Common myeloid progenitor, CD34-positive (primary cell): ENCODE results near the gene DACT3.

ENCODE experiments used
- CTCF ChIA-PET: fragments of 350-600 bp; sonication (Branson Sonifier 250); formaldehyde crosslinking; loops from one replicate; lab custom pipeline; 2021; ENCODE audit warnings: antibody characterized with exemption; lab: Charles Lee
- POLR2A ChIA-PET: fragments of 350-600 bp; sonication (Branson Sonifier 250); formaldehyde crosslinking; loops from one replicate; lab custom pipeline; 2021; ENCODE audit warnings: antibody characterized with exemption; lab: Charles Lee
- DNase-seq, 3 donors: peaks; one replicate each; pipeline versions ENCODE4 v3.0.0 to v3.0.0-alpha.2; 2013
- H3K27ac ChIP-seq, 2 experiments: 1 replicate in 1 of 2; 2 replicates in 1 of 2; pipeline ENCODE4 v1.7.0; 2013; ENCODE audit warnings: inconsistent platforms in 2 of 2, low read length in 2 of 2, mild to moderate bottlenecking in 2 of 2, low read depth in 1 of 2, moderate library complexity in 1 of 2; ENCODE audit not compliant: severe bottlenecking in 2 of 2, insufficient read depth in 1 of 2, poor library complexity in 1 of 2
- H3K27me3 ChIP-seq, 5 experiments: replicated peaks in 2 of 5; 1 replicate in 3 of 5; 2 replicates in 2 of 5; pipeline versions ENCODE4 v1.6.1 to v1.7.0; 2013; ENCODE audit warnings: low read length in 4 of 5, mild to moderate bottlenecking in 2 of 5, moderate library complexity in 2 of 5, inconsistent platforms in 1 of 5; ENCODE audit not compliant: insufficient read depth in 5 of 5, control insufficient read depth in 4 of 5
- H3K36me3 ChIP-seq, 4 experiments: 1 replicate in 2 of 4; 2 replicates in 2 of 4; pipeline versions ENCODE4 v1.6.1 to v1.7.0; 2013; ENCODE audit warnings: low read length in 3 of 4, control low read depth in 1 of 4, mild to moderate bottlenecking in 1 of 4; ENCODE audit not compliant: control insufficient read depth in 4 of 4, insufficient read depth in 4 of 4
- H3K4me1 ChIP-seq, 4 experiments: 1 replicate in 3 of 4; 2 replicates in 1 of 4; pipeline versions ENCODE4 v1.6.1 to v1.7.1; 2013; ENCODE audit warnings: low read length in 3 of 4, mild to moderate bottlenecking in 3 of 4, control low read depth in 1 of 4, inconsistent platforms in 1 of 4, moderate library complexity in 1 of 4; ENCODE audit not compliant: control insufficient read depth in 4 of 4, insufficient read depth in 4 of 4; ENCODE audit errors: control extremely low read depth in 1 of 4
- H3K4me3 ChIP-seq, 7 experiments: 1 replicate in 4 of 7; 2 replicates in 3 of 7; pipeline versions ENCODE4 v1.5.1 to v1.7.0; 2013; ENCODE audit warnings: mild to moderate bottlenecking in 7 of 7, low read length in 6 of 7, moderate library complexity in 6 of 7, inconsistent platforms in 2 of 7, low read depth in 2 of 7, control low read depth in 1 of 7; ENCODE audit not compliant: insufficient read depth in 4 of 7, control insufficient read depth in 1 of 7; ENCODE audit errors: extremely low read depth in 1 of 7
- H3K9me3 ChIP-seq, 5 experiments: 1 replicate in 4 of 5; 2 replicates in 1 of 5; pipeline versions ENCODE4 v1.6.1 to v1.7.1; 2013; ENCODE audit warnings: low read length in 4 of 5, mild to moderate bottlenecking in 2 of 5, inconsistent platforms in 1 of 5, low read depth in 1 of 5, moderate library complexity in 1 of 5; ENCODE audit not compliant: control insufficient read depth in 4 of 5, insufficient read depth in 2 of 5; ENCODE audit errors: control extremely low read depth in 1 of 5
- WGBS: methylation state at CpG from one replicate; pipeline ENCODE4 v1.1.5; 2013; ENCODE audit not compliant: insufficient coverage; 5-methylcytosine and 5-hydroxymethylcytosine counted together

The DACT3 gene

GRCh38 chr19:46610413-46610775 is 50.6 kb downstream of the DACT3 start:
- ChIA-PET POLR2A (interaction anchor here (1.0 to 1.8 kb wide), 3 partner anchors 8 to 24 kb away, joined by 3 to 9 read pairs (median 3); no protein-coding TSS in a partner anchor), CTCF (interaction anchor here (1.1 to 13.9 kb wide), 6 partner anchors 8 to 94 kb away, joined by 3 to 172 read pairs (median 10); partner anchors contain the start of genes CALM3, DACT3 and PTGIR)
- WGBS, result no CpG with 5 or more reads among the region's 5 CpGs
- Histone ChIP-seq H3K9me3 (no peaks in the 10 kb centered on the region), H3K27ac (no peak overlapping the region), H3K36me3 (peaks cover 18 to 55% (median 51%) of the 10 kb centered on the region in 4 experiments), H3K4me3 (no peak overlapping the region), H3K4me1 (peaks cover 0 to 29% (median 24%) of the 10 kb centered on the region in 4 experiments), H3K27me3 (no peaks in the 10 kb centered on the region)
- no peak for DNase-seq

DNA sequence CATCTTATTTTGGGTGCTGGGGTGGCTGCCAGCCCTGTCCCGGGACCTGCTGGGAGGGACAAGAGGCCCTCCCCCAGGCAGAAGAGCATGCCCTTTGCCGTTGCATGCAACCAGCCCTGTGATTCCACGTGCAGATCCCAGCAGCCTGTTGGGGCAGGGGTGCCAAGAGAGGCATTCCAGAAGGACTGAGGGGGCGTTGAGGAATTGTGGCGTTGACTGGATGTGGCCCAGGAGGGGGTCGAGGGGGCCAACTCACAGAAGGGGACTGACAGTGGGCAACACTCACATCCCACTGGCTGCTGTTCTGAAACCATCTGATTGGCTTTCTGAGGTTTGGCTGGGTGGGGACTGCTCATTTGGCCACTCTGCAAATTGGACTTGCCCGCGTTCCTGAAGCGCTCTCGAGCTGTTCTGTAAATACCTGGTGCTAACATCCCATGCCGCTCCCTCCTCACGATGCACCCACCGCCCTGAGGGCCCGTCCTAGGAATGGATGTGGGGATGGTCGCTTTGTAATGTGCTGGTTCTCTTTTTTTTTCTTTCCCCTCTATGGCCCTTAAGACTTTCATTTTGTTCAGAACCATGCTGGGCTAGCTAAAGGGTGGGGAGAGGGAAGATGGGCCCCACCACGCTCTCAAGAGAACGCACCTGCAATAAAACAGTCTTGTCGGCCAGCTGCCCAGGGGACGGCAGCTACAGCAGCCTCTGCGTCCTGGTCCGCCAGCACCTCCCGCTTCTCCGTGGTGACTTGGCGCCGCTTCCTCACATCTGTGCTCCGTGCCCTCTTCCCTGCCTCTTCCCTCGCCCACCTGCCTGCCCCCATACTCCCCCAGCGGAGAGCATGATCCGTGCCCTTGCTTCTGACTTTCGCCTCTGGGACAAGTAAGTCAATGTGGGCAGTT is 51.2 kb downstream of the DACT3 start:
- WGBS, result 98% methylated on average over 25 of the region's 30 CpGs

GRCh38 chr19:46608581-46609345 is 52.2 kb downstream of the DACT3 start:
- peaks cover 0 to 31% (median 28%) of the 10 kb centered on the region in 4 experiments for H3K4me1 ChIP-seq
- H3K36me3 ChIP-seq, result peaks cover 18 to 60% (median 53%) of the 10 kb centered on the region in 4 experiments
- POLR2A ChIA-PET, result no interaction called here
- H3K27me3 ChIP-seq, result no peaks in the 10 kb centered on the region
- 96% methylated on average over 25 of the region's 27 CpGs for WGBS
- CTCF ChIA-PET, result interaction anchor here (1.1 to 9.6 kb wide), 2 partner anchors 8 to 55 kb away, joined by 3 to 121 read pairs; partner anchors contain the start of gene DACT3
- H3K9me3 ChIP-seq, result no peaks in the 10 kb centered on the region
- H3K27ac ChIP-seq, result no peak overlapping the region
- no peak for DNase-seq
- no peak overlapping the region for H3K4me3 ChIP-seq

More for the DNA sequence above, 51.2 kb downstream of the DACT3 start:
- Histone ChIP-seq H3K36me3 (peaks cover 18 to 60% (median 53%) of the 10 kb centered on the region in 4 experiments), H3K9me3 (no peaks in the 10 kb centered on the region), H3K27ac (no peak overlapping the region), H3K4me1 (peaks cover 0 to 29% (median 23%) of the 10 kb centered on the region in 4 experiments), H3K4me3 (no peak overlapping the region), H3K27me3 (no peaks in the 10 kb centered on the region)
- CTCF ChIA-PET, result interaction anchor here (1.1 to 13.9 kb wide), 5 partner anchors 7 to 94 kb away, joined by 3 to 172 read pairs (median 7); partner anchors contain the start of genes DACT3 and PTGIR
- POLR2A ChIA-PET, result interaction anchor here (1.0 kb wide), 1 partner anchor 25 kb away, joined by 3 read pairs; no protein-coding TSS in a partner anchor
- DNase-seq, result no peak

GRCh38 chr19:46608178-46608577 is 52.8 kb downstream of the DACT3 start:
- Histone ChIP-seq H3K4me1 (peaks cover 0 to 37% (median 34%) of the 10 kb centered on the region in 4 experiments), H3K27ac (no peak overlapping the region), H3K4me3 (no peak overlapping the region), H3K36me3 (peaks cover 18 to 60% (median 53%) of the 10 kb centered on the region in 4 experiments), H3K27me3 (no peaks in the 10 kb centered on the region), H3K9me3 (no peaks in the 10 kb centered on the region)
- CTCF ChIA-PET, result interaction anchor here (1.1 to 9.6 kb wide), 2 partner anchors 9 to 55 kb away, joined by 3 to 121 read pairs; partner anchors contain the start of gene DACT3
- WGBS, result 99% methylated on average over 6 of the region's 9 CpGs
- DNase-seq, result no peak
- POLR2A ChIA-PET, result no interaction called here

DNA sequence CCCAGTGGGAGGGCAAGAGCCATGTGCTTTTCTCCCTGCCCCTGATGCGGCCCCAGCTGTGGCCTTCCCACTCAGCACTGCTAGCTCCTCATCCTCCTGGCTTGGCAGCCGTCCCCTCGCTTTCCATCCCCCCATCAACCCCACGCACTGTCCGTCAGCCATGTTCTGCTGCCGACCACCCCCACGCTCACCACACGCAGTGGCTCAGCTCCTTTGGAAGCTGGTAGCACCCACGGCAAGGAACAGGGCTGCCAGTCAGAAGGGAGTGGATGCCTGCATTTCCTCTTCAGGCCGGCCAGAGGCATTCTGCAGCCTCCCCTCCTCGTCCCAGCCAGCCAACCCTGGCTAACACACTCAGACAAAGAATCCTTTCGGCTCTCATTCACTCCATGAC is 53.5 kb downstream of the DACT3 start:
- no peaks in the 10 kb centered on the region for H3K27me3 ChIP-seq
- POLR2A ChIA-PET, result no interaction called here
- peaks cover 0 to 41% (median 37%) of the 10 kb centered on the region in 4 experiments for H3K4me1 ChIP-seq
- DNase-seq, result no peak
- no peaks in the 10 kb centered on the region for H3K9me3 ChIP-seq
- peaks cover 18 to 60% (median 53%) of the 10 kb centered on the region in 4 experiments for H3K36me3 ChIP-seq
- H3K27ac ChIP-seq, result no peak overlapping the region
- 97% methylated on average over 12 of the region's 12 CpGs for WGBS
- H3K4me3 ChIP-seq, result no peak overlapping the region
- CTCF ChIA-PET, result interaction anchor here (1.6 to 1.9 kb wide), 2 partner anchors 12 to 69 kb away, joined by 5 to 7 read pairs; no protein-coding TSS in a partner anchor

DNA sequence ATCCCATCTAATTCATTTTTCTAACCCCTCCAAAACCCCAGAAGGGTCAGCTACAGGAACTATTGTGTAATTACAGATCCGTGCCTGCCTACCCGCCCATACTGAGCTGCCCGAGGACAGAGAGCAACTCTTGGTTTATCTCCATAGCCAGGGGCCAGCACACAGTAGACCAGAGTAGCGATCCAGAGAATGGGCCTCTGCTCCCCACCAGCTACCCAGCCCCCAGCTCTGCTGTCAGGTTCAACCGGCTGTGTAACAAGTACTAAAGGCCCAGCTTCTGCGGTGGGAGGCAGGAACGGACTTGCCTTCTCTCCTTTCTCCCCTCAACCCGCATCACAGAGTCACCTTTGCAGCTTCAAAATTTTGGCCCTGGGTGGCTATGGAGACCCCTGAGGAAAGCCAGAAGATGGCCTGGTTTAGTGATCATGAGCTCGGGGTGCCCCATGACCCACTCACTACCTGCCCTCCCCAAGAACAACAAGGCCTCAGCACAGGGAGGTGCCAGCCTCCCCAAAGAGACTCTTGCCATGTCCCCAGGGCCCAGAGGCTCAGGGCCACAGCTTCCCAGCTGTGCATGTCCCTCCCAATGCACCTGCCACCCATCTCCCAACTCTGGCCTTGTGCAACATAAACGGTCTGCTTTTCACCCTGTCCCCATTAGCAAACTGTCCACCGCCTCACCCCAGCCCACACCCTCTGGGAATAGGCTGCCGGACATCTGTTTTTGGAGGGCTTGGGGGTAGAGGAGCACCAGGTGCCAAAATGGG is 54.1 kb downstream of the DACT3 start:
- Histone ChIP-seq H3K36me3 (peaks cover 18 to 60% (median 53%) of the 10 kb centered on the region in 4 experiments), H3K4me3 (no peak overlapping the region), H3K4me1 (peaks cover 0 to 40% (median 37%) of the 10 kb centered on the region in 4 experiments), H3K27ac (no peak overlapping the region), H3K9me3 (no peaks in the 10 kb centered on the region), H3K27me3 (no peaks in the 10 kb centered on the region)
- POLR2A ChIA-PET, result interaction anchor here (0.6 kb wide), 1 partner anchor 751 kb away, joined by 9 read pairs; no protein-coding TSS in a partner anchor
- CTCF ChIA-PET, result interaction anchor here (1.1 to 3.1 kb wide), 7 partner anchors 8 to 68 kb away, joined by 3 to 13 read pairs (median 7); partner anchors contain the start of gene DACT3
- WGBS, result over 99% methylated on average over 9 of the region's 12 CpGs
- no peak for DNase-seq
